Stimulated activated naive CD8-positive, alpha-beta T cell treated with anti-CD3 and anti-CD28 coated beads, Interleukin-15, Interleukin-2, amounts not matched to agents 100 ng/mL and 50 ng/mL, for 24 hours (primary cell): ENCODE measurements around the gene ORC1.

Experiments used
- H3K27ac Mint-ChIP-seq: one replicate; pipeline ENCODE4 v1.8.0; 2021; ENCODE audit warnings: mild to moderate bottlenecking, mixed read lengths
- H3K27me3 Mint-ChIP-seq: one replicate; pipeline ENCODE4 v1.8.0; 2021; ENCODE audit warnings: mixed read lengths
- H3K36me3 Mint-ChIP-seq: one replicate; pipeline ENCODE4 v1.8.0; 2021; ENCODE audit warnings: low read depth, mixed read lengths
- H3K4me1 Mint-ChIP-seq: one replicate; pipeline ENCODE4 v1.8.0; 2021; ENCODE audit warnings: low read depth, mixed read lengths
- H3K4me3 Mint-ChIP-seq: one replicate; pipeline ENCODE4 v1.8.0; 2021; ENCODE audit warnings: mild to moderate bottlenecking, mixed read lengths
- H3K9me3 Mint-ChIP-seq: one replicate; pipeline ENCODE4 v1.8.0; 2021; ENCODE audit warnings: mixed read lengths

ORC1 gene

DNA sequence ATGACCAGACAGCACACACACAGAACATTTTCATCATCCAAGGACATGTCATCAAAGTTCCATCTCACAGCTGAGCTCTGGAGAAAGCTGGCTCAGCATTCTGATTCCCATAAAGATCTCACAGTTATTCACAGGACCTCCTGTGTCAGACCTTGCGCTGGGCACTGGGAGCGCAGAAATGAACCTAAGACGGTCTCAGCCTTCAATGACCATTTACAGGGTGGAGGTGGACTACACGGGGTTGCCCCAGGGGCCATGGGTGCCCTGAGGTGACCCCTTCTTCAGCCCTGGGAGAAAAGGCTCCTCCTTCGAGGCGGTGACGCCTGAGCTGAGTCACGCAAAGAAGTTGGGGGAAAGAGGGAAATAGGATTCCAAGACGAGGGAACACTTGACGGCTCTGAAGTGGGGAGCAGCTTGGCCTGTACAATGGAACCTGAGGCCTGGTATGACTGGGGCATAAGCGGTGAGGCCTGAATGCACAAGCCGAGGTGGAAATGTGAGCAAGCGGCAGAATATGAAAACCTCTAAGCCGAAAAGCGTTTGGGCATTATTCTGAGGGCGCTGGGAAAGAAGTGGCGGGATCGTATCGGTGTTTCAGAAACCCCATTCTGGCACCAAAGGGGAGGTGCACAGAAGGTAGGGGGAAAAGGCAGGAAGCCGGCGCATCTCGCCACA, 39.0 kb downstream of the ORC1 start:
- Mint-ChIP-seq H3K4me1 (peaks cover 45% of the 10 kb centered on the region), H3K4me3 (peak overlapping the region; percentile 92), H3K27me3 (no peaks in the 10 kb centered on the region), H3K9me3 (no peaks in the 10 kb centered on the region), H3K27ac (peak overlapping the region; percentile 91), H3K36me3 (peaks cover 19% of the 10 kb centered on the region)

DNA sequence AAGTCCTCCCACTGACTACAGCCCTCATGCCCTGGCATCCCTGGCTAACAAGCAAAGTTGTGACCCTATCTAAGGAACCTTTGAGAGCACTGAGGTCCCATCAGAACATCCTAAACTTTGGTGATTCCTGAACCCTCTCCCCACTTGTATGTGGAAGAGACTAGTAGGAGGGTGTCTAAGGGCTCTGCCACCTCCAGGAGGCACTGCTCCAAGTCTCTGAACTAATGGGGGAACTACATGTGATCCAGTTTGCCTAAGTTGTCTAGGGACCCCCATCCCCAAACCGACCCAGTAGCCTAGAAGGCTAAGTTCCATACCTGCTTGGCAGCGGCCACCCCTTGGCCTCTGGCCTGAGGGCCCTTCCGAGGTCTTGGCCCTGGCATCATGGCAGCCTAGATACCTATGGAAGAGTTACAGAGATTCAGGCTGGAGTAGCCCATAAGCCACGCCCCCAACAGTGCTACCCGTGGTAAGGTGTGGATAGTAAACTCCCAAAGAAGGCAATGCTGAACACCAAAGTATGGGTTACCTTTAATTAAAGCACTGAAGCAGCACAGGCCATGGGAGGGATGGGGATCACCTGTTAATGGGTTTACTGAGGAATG, 39.9 kb downstream of the ORC1 start:
- Mint-ChIP-seq H3K4me1 (peaks cover 45% of the 10 kb centered on the region), H3K9me3 (no peaks in the 10 kb centered on the region), H3K36me3 (peaks cover 21% of the 10 kb centered on the region), H3K4me3 (peak overlapping the region; percentile 92), H3K27me3 (no peaks in the 10 kb centered on the region), H3K27ac (peak overlapping the region; percentile 63)

DNA sequence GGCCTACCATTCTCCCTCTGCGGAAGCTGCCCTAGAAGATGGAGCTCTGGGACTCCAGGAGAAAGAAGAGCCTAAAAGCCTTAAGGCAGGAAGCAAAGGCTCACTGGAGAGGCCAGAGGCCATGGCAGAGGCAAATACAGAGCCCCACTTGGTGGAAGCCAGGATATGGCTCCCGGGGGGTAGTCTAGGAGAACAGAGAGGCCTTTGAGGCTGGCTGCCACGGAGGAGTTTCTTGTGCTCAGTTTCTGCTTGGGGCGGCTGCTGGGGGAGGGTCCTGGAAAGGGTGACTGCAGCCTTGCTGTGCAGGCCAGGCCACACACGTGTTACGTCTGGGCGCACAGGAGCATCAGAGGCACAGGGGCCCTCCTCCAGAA, 43.6 kb downstream of the ORC1 start:
- Mint-ChIP-seq H3K4me1 (peaks cover 23% of the 10 kb centered on the region), H3K4me3 (no peak overlapping the region), H3K9me3 (no peaks in the 10 kb centered on the region), H3K27me3 (no peaks in the 10 kb centered on the region), H3K27ac (no peak overlapping the region), H3K36me3 (peaks cover 50% of the 10 kb centered on the region)

DNA sequence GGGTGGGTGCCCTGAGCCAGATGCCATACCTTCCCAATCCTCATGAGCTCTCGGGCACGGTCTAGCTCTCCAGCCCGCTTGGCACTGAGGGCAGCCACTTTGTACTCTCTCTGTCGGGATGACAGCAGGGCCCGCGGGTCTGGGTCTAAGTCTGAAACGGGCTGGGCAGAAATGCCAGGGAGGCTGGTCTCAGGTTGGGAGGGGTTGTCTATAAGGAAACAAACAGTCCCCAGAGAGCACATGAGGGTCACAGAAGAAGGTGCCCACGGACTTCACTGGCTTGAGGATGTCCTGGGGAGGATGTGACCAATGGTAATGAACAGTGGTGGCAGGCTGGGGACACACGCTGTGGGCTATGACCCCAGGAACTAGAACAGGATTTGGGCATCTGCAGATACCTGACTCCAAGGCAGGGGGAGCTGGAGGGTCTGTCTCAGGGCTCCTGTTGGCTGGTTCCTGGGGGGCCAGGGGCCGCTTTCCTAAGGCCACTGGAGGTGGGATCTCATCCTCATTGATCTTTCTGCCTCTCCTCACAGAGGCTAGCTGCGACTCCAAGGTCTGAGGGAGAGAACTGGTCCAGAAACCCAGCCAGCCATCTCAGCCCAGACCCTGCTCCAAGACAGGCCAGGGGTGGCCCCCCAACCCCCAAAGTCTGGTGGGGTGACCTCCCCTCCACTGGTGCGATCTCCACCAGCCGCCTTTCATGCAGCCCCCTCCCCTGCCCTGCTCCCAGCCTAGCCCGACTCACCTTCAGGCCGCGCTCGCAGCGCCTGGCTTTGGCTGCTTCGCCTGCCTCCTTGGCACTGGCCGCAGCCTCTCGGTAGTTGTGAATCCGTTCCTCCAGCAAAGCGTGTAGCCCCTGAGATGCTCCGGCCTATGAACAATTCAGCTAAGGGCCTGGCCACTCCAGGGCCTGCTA, 44.3 kb downstream of the ORC1 start:
- H3K4me1 Mint-ChIP-seq = peaks cover 20% of the 10 kb centered on the region
- H3K27ac Mint-ChIP-seq = no peak overlapping the region
- peaks cover 56% of the 10 kb centered on the region for H3K36me3 Mint-ChIP-seq
- H3K27me3 Mint-ChIP-seq = no peaks in the 10 kb centered on the region
- no peak overlapping the region for H3K4me3 Mint-ChIP-seq
- no peaks in the 10 kb centered on the region for H3K9me3 Mint-ChIP-seq

DNA sequence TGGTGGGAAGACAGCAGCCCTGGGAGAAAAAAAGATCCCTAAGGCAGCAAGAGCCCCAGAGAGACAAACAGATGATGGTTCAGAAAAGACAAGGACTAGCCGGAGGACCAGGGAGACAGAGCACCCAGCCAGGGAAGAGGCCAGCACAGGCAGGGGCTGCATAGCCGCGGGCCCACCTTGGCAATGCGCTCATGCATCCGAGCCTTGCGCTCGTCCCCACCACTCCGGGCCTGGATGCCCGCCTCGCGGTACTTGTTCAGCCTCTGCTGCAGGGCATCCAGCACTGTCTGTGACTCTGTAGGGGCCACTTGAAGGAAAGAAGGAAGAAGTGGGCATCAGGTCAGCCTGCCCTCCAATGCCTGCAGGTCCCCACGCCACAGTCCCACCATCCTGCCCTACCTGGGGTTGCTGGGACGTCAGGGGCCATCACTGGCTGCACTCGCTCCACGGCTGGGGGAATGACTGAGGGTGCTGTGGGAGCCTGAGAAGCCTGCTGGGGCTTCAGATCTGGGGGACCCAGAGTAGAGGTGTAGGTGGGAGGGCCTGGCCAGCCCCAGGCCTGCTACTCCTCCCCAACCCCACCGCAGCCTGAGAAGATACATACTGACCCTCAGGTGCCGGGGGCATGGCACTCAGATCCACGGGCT, 45.2 kb downstream of the ORC1 start:
- H3K4me3 Mint-ChIP-seq = no peak overlapping the region
- H3K36me3 Mint-ChIP-seq = peaks cover 59% of the 10 kb centered on the region
- H3K27me3 Mint-ChIP-seq = no peaks in the 10 kb centered on the region
- no peak overlapping the region for H3K27ac Mint-ChIP-seq
- no peaks in the 10 kb centered on the region for H3K9me3 Mint-ChIP-seq
- peaks cover 10% of the 10 kb centered on the region for H3K4me1 Mint-ChIP-seq

DNA sequence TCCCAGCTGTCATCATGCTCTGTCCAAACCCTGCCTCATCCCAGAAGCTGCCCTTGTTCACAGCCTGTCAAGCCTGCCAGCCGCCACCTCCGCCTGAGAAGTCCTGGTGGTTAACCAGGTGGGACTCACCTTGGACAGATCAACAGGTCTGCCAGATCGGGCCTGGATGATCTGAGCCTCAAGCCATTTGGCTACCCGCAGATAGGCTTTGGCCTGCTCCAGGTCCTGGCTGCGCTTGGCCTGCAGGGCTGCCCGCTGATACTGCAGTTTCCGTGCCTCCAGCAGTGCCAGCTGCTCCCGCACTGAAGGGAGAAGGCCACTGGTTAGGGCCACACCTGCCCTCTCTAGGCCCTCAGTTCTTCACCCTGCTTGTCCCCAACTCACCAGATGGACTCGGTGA, 46.8 kb downstream of the ORC1 start:
- Mint-ChIP-seq H3K4me3 (no peak overlapping the region), H3K27ac (no peak overlapping the region)

DNA sequence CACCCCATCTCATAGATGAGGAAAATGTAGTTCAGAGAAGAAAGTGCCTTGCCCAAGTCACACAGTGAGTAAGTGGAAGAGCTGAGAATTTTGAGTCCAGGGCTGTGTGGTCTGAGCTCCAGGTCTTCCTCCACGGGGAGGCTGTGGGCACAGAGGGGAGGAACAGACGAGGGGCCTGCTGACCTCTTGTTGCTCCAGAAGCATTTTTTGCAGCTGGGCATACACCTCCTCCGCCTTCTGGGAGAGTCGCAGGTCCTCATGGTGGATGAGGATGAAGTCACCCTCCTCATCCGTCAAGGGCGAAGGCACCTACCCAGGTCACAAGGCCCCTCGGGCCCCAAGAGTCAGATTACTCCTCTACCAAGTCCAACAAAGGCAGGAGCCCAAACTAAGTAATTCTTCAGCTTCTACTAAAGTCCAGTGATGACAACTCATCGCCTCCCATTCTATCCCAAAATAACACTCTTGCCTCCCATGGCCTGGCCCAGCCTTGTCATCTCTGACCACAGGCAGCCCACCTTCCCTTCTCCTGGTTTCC, 47.3 kb downstream of the ORC1 start:
- Mint-ChIP-seq H3K9me3 (no peaks in the 10 kb centered on the region), H3K27ac (peak overlapping the region; percentile 10), H3K36me3 (peaks cover 66% of the 10 kb centered on the region), H3K4me1 (peaks cover 3% of the 10 kb centered on the region), H3K4me3 (no peak overlapping the region), H3K27me3 (no peaks in the 10 kb centered on the region)

More for the DNA sequence above, 46.8 kb downstream of the ORC1 start:
- peaks cover 65% of the 10 kb centered on the region for H3K36me3 Mint-ChIP-seq
- no peaks in the 10 kb centered on the region for H3K27me3 Mint-ChIP-seq
- peaks cover 3% of the 10 kb centered on the region for H3K4me1 Mint-ChIP-seq
- no peaks in the 10 kb centered on the region for H3K9me3 Mint-ChIP-seq

DNA sequence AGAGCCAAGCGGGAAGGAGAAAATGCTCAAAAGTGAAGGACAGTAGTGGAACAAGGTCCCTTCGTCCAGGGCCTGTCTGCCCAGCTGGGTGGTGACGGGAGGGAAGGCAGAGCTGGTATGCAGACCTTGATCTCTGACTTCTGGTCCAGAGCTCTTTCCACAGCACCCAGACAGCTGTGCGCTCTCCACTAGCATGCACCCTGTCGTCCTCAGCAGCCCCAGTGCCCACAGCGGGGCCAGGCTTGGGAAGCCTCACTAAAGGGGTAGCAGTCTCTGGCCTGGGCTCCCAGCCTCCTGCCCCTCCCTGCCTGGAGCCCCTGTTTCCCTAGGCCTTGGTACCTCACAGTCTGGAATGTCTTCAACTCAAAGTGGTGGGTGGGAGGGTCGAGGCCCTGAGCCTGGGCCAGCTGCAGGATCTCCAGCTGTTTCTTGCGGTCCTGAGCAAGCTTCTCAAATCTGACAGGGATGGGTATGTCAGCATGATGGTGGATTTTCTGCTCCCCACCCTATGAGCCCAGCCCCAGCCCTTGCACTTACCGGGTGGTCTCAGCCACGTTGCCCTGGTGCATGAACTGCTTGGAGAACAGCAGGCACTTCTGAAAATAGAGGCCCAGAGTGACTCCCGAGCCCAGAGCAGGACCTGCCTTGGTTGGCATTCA, 48.2 kb downstream of the ORC1 start:
- peaks cover 57% of the 10 kb centered on the region for H3K36me3 Mint-ChIP-seq
- no peaks in the 10 kb centered on the region for H3K4me1 Mint-ChIP-seq
- no peak overlapping the region for H3K27ac Mint-ChIP-seq

DNA sequence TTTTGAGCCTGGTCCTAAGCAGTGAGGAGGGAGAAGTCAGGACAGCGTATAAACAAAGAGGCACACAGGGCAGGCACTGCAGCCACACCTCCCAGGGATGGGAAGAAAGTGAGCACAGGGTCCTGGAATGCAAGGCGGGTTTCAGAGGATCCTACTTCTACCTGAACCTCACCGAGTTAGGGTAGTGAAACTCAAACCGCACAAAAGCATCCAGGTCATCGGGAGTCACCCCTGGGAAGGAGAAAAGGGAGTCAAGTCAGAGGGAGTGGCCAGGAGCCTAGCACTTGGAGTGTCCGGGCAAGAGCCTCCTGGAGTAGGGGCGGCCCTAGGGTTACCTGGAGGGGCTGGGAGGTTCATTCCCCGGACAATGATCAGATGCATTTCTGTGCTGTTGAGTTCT, 48.8 kb downstream of the ORC1 start:
- Mint-ChIP-seq H3K9me3 (no peaks in the 10 kb centered on the region), H3K4me3 (no peak overlapping the region), H3K27me3 (no peaks in the 10 kb centered on the region), H3K4me1 (no peaks in the 10 kb centered on the region), H3K27ac (no peak overlapping the region), H3K36me3 (peaks cover 58% of the 10 kb centered on the region)

More for the DNA sequence above, 48.2 kb downstream of the ORC1 start:
- no peaks in the 10 kb centered on the region for H3K9me3 Mint-ChIP-seq
- H3K4me3 Mint-ChIP-seq = no peak overlapping the region
- no peaks in the 10 kb centered on the region for H3K27me3 Mint-ChIP-seq

DNA sequence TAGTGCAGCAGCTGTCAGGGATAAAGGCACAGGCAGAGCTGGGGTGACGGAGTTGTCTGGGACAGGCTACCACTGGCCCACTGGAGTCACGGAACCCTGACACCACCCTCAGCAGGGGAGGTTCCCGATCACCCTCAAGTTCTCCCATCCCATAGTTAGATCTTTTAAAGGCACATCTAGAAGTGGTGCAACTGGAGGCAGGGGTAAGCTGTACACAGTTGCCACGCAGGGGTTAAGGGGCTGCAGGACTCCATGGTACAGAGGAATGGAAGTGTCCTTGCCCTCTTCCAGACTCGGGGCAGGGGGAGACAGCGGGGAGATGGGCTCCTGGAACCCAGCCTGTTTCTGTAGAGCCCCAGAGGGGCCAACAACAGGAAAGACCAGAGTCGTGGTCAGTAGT, 51.5 kb downstream of the ORC1 start:
- no peak overlapping the region for H3K4me3 Mint-ChIP-seq

DNA sequence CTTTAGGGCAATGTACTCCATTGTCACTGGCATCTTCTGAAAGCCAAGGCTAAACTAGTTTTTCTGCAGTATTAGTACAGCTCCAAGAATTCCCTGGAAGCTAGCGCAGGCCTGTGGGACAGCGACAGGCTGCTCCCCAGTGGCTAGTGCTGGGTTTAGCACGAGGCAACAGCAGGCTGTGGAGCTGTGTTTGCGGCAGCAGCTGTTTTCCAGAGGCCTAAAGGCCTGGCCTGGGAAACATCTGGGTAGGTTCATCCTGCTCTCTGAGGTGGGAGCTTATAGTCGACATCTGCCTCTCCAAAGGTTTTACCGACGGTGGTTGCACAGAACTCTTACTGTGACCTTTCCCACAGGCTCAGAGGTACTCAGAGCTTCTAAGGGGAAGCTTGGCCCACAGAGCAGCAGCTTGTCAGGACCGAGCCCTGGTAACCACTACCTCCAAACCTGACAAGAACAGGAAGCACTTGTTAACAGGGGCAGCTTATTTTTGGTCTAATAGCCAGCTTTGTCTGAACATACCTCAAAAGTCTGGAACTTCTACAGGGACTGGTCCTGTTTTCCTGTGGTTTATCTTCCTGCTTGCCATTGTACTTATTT, 55.4 kb downstream of the ORC1 start:
- Mint-ChIP-seq H3K27ac (no peak overlapping the region), H3K4me1 (peaks cover 5% of the 10 kb centered on the region), H3K36me3 (peaks cover 20% of the 10 kb centered on the region), H3K4me3 (no peak overlapping the region), H3K9me3 (no peaks in the 10 kb centered on the region), H3K27me3 (no peaks in the 10 kb centered on the region)

More for the DNA sequence above, 51.5 kb downstream of the ORC1 start:
- no peaks in the 10 kb centered on the region for H3K27me3 Mint-ChIP-seq
- no peaks in the 10 kb centered on the region for H3K9me3 Mint-ChIP-seq
- H3K36me3 Mint-ChIP-seq = peaks cover 49% of the 10 kb centered on the region
- H3K27ac Mint-ChIP-seq = no peak overlapping the region
- H3K4me1 Mint-ChIP-seq = peaks cover 5% of the 10 kb centered on the region

DNA sequence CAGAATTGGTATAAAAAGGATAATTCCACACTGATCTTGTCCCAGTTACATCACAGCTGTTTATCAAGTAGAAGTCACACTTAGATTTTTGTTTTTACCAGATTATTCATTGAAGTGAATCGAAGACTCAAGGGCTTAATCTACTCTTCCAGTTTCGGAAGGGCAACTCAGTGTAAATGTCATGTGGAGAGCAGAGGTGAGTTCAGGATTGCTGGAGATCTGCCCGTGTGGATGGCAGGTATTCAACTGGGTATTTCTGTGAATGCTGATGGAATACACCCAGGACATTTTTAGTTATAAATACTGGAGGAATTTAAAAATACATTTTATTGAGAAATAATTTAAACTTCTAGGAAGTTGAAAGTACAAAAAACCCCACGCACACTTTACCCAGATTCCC, 57.6 kb downstream of the ORC1 start:
- H3K36me3 Mint-ChIP-seq = peaks cover 11% of the 10 kb centered on the region

DNA sequence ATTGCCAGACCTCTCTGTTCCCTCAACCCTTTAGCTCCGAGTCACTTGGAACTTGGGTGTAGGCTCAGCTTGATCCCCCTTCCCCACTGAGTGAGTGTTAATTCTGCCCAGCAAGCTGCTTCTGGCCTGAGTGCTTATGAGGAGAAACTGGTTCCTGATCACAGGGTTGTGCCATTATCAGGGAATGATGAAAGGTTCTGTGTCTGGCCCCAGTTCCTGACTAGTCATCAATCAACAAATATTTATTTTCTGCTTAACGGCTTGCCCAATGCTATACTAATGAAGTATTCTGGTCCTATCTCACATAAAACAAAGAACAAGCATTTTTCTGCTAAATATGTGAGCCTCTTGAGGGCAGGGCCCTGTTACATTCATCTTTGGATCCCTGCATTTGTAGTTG, 59.0 kb downstream of the ORC1 start:
- Mint-ChIP-seq H3K9me3 (no peaks in the 10 kb centered on the region), H3K27me3 (no peaks in the 10 kb centered on the region), H3K27ac (no peak overlapping the region), H3K4me1 (peaks cover 5% of the 10 kb centered on the region), H3K4me3 (no peak overlapping the region), H3K36me3 (peaks cover 8% of the 10 kb centered on the region)

More for the DNA sequence above, 57.6 kb downstream of the ORC1 start:
- Mint-ChIP-seq H3K27ac (no peak overlapping the region), H3K4me1 (peaks cover 5% of the 10 kb centered on the region), H3K4me3 (no peak overlapping the region), H3K27me3 (no peaks in the 10 kb centered on the region), H3K9me3 (no peaks in the 10 kb centered on the region)

DNA sequence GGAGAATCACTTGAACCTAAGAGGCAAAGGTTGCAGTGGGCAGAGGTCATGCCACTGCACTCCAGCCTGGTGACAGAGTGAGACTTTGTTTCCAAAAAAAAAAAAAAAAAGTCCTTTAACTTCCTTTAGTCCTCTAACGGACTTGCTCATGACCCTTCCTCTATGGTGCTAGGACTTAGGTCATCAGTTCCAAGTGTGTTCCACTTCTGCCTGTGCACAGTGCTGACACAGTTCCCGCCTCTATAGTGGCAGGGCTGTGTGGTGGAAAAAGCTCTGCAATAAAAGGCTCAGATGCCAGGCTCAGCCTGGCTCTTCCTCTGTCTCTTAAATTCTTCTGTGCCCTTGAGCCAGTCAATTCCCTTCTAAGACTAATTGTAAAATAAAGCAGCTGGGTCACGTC, 60.2 kb downstream of the ORC1 start:
- H3K9me3 Mint-ChIP-seq = no peaks in the 10 kb centered on the region
- peaks cover 2% of the 10 kb centered on the region for H3K4me1 Mint-ChIP-seq
- H3K36me3 Mint-ChIP-seq = peaks cover 4% of the 10 kb centered on the region
- H3K27ac Mint-ChIP-seq = no peak overlapping the region
- H3K27me3 Mint-ChIP-seq = no peaks in the 10 kb centered on the region
- no peak overlapping the region for H3K4me3 Mint-ChIP-seq
